DND-41 (cell line): Measurements from ENCODE around the gene LSM3.

Source experiments
- ATAC-seq: fragments of 200-7000 bp; cut with Tn5 transposase; 3 replicates; pipeline ENCODE4 v1.9.1; 2021; ENCODE audit warnings: low read depth; ENCODE audit not compliant: insufficient read depth
- DNase-seq: peaks from one replicate; pipeline ENCODE4 v3.0.0-alpha.2; 2020
- H2AFZ ChIP-seq: 2 replicates; pipeline ENCODE4 v1.6.0; 2012; ENCODE audit warnings: low read depth, low read length
- H3K27ac ChIP-seq: 2 replicates; pipeline ENCODE4 v1.5.1; 2012; ENCODE audit warnings: low read length, inconsistent platforms
- H3K27me3 ChIP-seq: fragments of 200-600 bp; sonication (generic); 2 replicates; pipeline ENCODE4 v1.6.0; 2012; ENCODE audit warnings: low read length, mild to moderate bottlenecking, inconsistent platforms; ENCODE audit not compliant: insufficient read depth, poor library complexity
- H3K36me3 ChIP-seq: 2 replicates; pipeline ENCODE4 v1.5.1; 2012; ENCODE audit warnings: low read length, inconsistent platforms; ENCODE audit not compliant: insufficient read depth
- H3K4me1 ChIP-seq: 2 replicates; pipeline ENCODE4 v1.5.1; 2012; ENCODE audit warnings: mild to moderate bottlenecking, low read length; ENCODE audit not compliant: insufficient read depth
- H3K4me2 ChIP-seq: 2 replicates; pipeline ENCODE4 v1.6.0; 2012; ENCODE audit warnings: mild to moderate bottlenecking, moderate library complexity, low read length, inconsistent platforms; ENCODE audit not compliant: insufficient read depth
- H3K4me3 ChIP-seq, 2 experiments: fragments of 200-600 bp in 1 of 2; shearing (Covaris generic) in 1 of 2; 2 replicates each; pipeline ENCODE4 v1.5.1; 2012 to 2016; ENCODE audit warnings: inconsistent platforms in 2 of 2, low read length in 2 of 2, mild to moderate bottlenecking in 2 of 2, low read depth in 1 of 2, moderate library complexity in 1 of 2
- H3K79me2 ChIP-seq: 2 replicates; pipeline ENCODE4 v1.6.0; 2012; ENCODE audit warnings: low read length, inconsistent platforms; ENCODE audit not compliant: insufficient read depth
- H3K9ac ChIP-seq: 2 replicates; pipeline ENCODE4 v1.6.0; 2012; ENCODE audit warnings: low read depth, mild to moderate bottlenecking, inconsistent platforms, low read length, moderate library complexity
- H3K9me3 ChIP-seq: 2 replicates; pipeline ENCODE4 v1.5.1; 2012; ENCODE audit warnings: low read length, moderate library complexity, mild to moderate bottlenecking, inconsistent platforms; ENCODE audit not compliant: insufficient read depth, severe bottlenecking
- H4K20me1 ChIP-seq: 2 replicates; pipeline ENCODE4 v1.6.0; 2012; ENCODE audit warnings: low read length; ENCODE audit not compliant: insufficient read depth
- EZH2 ChIP-seq: IDR thresholded peaks from 3 replicates; pipeline ENCODE4 v1.6.1; 2012; ENCODE audit warnings: borderline replicate concordance, low read depth, mild to moderate bottlenecking, moderate library complexity, low read length, inconsistent platforms; ENCODE audit not compliant: severe bottlenecking
- TF ChIP-seq, protein P1 (sequence below): IDR thresholded peaks from 2 replicates; pipeline ENCODE4 v1.5.1; 2012; ENCODE audit warnings: borderline replicate concordance, low read length, moderate library complexity, mild to moderate bottlenecking; ENCODE audit not compliant: poor library complexity, severe bottlenecking; ENCODE audit errors: extremely low read depth

The LSM3 gene

GRCh38 chr3:14142567-14143270, 35.9 kb upstream of the LSM3 start:
- peaks cover 3% of the 10 kb centered on the region; the same call in 1 of the 2 replicates for H3K4me1 ChIP-seq
- DNase-seq, result no peak
- no peaks in the 10 kb centered on the region for H3K9me3 ChIP-seq
- no peaks in the 10 kb centered on the region for H3K27me3 ChIP-seq
- no peak overlapping the region for H3K9ac ChIP-seq
- no peak overlapping the region for H3K4me3 ChIP-seq
- ATAC-seq, result no peak
- H3K79me2 ChIP-seq, result no peaks in the 10 kb centered on the region
- H3K27ac ChIP-seq, result no peak overlapping the region
- H3K4me2 ChIP-seq, result no peak overlapping the region
- H2AFZ ChIP-seq, result no peak overlapping the region
- TF ChIP-seq, protein P1, sequence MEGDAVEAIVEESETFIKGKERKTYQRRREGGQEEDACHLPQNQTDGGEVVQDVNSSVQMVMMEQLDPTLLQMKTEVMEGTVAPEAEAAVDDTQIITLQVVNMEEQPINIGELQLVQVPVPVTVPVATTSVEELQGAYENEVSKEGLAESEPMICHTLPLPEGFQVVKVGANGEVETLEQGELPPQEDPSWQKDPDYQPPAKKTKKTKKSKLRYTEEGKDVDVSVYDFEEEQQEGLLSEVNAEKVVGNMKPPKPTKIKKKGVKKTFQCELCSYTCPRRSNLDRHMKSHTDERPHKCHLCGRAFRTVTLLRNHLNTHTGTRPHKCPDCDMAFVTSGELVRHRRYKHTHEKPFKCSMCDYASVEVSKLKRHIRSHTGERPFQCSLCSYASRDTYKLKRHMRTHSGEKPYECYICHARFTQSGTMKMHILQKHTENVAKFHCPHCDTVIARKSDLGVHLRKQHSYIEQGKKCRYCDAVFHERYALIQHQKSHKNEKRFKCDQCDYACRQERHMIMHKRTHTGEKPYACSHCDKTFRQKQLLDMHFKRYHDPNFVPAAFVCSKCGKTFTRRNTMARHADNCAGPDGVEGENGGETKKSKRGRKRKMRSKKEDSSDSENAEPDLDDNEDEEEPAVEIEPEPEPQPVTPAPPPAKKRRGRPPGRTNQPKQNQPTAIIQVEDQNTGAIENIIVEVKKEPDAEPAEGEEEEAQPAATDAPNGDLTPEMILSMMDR, result no peak
- TF ChIP-seq EZH2, result no peak
- peaks cover 77% of the 10 kb centered on the region for H3K36me3 ChIP-seq
- H4K20me1 ChIP-seq, result peaks cover 7% of the 10 kb centered on the region; the same call in 1 of the 2 replicates

- no peak overlapping the region for H3K27ac ChIP-seq
- no peak overlapping the region for H3K9ac ChIP-seq
Measured at GRCh38 chr3:14143271-14144225, 35.1 kb upstream of the LSM3 start.

DNA sequence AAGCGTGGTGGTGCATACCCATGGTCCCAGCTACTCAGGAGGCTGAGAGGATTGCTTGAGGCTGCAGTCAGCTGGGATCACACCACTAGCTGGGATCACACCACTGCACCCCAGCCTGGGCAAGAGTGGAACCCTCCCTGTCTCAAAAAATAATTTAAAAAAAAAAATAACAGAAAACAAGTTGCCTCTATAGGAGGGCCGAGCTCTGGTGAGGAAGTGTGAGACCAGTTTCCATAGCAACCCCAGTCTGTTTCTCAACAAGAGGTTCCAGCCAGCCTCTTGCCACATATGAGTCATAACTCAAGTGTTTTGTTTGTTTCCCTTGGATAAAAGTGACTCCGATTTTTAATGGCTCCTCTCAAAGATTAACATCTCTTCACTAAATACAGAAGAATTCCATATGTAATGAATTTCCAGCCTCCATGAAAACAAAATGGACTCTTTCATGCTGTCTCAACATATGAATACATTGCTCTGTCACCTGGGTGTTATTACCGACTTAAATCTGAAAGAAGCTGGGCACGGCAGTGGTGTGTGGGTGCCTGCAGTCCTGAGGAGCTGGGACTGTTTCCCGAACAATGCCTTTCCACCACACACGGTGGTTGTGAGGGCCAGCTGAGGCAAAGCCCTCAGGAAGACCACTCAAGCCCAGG, 34.1 kb upstream of the LSM3 start:
- Histone ChIP-seq H3K79me2 (no peaks in the 10 kb centered on the region), H3K9me3 (no peaks in the 10 kb centered on the region), H3K27ac (no peak overlapping the region), H3K36me3 (peaks cover 67% of the 10 kb centered on the region), H3K4me1 (peaks cover 3% of the 10 kb centered on the region; the same call in 1 of the 2 replicates), H4K20me1 (peaks cover 7% of the 10 kb centered on the region), H2AFZ (no peak overlapping the region), H3K9ac (no peak overlapping the region), H3K27me3 (no peaks in the 10 kb centered on the region), H3K4me3 (no peak overlapping the region), H3K4me2 (no peak overlapping the region)
- TF ChIP-seq EZH2, result no peak
- TF ChIP-seq, protein P1, result no peak
- DNase-seq (peak; percentile 29), ATAC-seq (peak; percentile 64)

More at GRCh38 chr3:14143271-14144225, 35.1 kb upstream of the LSM3 start:
- Histone ChIP-seq H3K4me3 (no peak overlapping the region), H2AFZ (no peak overlapping the region), H3K36me3 (peaks cover 77% of the 10 kb centered on the region), H3K4me1 (peaks cover 3% of the 10 kb centered on the region; the same call in 1 of the 2 replicates), H3K4me2 (no peak overlapping the region), H4K20me1 (peaks cover 7% of the 10 kb centered on the region), H3K9me3 (no peaks in the 10 kb centered on the region), H3K79me2 (no peaks in the 10 kb centered on the region), H3K27me3 (no peaks in the 10 kb centered on the region)
- no peak for ATAC-seq
- no peak for TF ChIP-seq EZH2
- TF ChIP-seq, protein P1, result no peak
- no peak for DNase-seq
